NCI-H2196 (cell line): ENCODE measurements around the gene BRD2.
"Not testable (repeated sequence)": the region's sequence is repeated elsewhere in the genome, so short reads cannot be mapped to it uniquely, and the experiment has no call there.

Experiments used
- DNase-seq: peaks from one replicate; lab custom pipeline; 2025; ENCODE audit not compliant: unreplicated experiment; lab: John Stamatoyannopoulos, UW

The BRD2 gene

DNA sequence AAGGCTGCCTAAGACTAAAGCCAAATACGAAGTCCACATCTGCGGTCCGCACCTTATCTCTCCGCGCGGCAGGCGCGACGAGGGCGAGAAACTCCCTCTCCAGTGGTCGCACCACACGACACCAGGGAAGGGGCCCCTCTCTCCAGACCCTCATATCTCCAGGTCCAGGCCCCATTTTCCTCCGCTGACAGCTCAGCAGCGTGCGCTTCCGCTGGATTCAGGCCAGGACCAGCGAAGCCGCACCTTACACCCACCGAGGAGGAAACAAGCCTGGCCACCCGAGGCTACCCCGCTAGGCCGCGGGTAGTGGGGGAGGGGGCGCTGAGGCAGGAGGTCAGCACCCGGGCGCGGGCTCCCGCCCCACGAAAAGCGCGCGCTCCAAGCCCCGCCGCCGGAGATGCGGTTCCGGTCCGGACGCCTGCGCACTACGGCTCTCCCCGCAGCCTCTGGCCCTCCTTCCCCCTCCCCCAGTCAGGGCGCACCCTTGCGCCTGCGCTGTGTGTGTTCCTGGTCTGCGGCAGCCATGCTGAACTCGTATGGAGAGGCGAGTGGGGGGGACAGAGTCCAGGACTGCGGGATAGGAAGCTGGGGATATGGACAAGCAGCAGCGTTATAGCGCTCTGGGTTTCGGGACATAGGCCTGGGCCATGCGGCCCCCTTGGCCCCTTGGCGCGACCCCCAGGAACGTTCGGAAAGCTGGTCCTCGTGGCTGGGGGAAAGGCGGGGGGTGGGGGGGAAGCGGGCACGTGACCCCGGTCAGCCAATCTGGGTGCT is at the start of gene BRD2:
BRD2 (plus strand) TSS at position 502 of the 774 bp plus-strand sequence. CDS start 4,305 bp downstream, outside the sequence.
- DNase-seq = peak; percentile 95

DNA sequence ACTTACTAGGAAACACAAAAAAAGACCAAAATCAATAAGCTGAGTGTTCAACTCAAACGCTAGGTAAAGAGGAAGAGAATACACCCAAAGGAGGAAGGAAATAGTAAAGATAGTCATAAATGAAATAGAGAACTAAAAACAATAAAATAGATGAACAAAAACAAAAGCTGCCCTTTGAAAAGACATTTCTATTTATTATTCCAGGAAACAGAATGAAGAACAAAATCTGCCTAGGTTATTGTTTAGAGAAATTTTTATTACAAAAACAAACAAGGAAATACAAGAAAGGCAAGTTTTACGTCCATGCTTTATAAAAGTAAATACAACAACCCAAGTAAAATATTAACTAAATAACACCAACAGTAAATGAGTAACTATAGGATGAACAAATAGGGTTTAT is 47.7 kb upstream of the BRD2 start:
- no peak for DNase-seq

GRCh38 chr6:32922083-32922482 is 46.3 kb upstream of the BRD2 start:
- no peak for DNase-seq

- no peak for DNase-seq
These were observed 37.2 kb upstream of the BRD2 start for GRCh38 chr6:32931211-32931610.

DNA sequence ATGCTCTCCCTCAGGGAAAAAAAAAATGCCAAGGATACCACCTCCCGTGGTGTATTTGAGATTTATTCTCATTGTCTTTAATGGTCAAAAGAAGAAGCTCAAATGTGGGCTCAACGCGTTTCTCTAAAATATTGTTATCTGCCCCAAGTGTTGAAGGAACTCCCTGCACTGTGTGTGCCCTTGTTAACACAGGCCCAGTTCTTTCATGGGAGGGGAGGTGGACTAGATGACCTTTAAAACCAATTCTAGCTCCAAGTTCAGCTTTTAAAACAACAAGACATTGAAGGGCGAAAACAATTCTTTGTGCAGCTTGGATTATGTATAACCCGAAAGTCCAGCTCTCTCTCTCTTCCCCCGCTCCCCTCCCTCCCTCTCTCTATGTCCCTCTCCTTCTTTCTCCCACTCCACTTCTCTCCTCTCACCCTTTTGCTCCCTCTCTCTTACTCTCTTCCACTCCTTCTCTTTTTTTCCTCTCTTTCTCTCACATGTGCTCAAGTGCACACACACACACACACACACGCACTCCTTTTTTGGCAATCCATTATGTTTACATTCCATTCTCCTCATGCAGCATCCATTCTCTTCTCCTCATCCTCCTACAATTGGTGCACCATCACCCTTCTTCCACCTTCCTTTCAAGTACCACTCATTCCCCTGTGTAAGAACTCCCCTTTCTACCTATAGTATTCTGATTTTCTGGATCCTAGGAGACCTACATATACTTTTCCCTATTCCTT is 36.1 kb upstream of the BRD2 start:
- no peak for DNase-seq

DNA sequence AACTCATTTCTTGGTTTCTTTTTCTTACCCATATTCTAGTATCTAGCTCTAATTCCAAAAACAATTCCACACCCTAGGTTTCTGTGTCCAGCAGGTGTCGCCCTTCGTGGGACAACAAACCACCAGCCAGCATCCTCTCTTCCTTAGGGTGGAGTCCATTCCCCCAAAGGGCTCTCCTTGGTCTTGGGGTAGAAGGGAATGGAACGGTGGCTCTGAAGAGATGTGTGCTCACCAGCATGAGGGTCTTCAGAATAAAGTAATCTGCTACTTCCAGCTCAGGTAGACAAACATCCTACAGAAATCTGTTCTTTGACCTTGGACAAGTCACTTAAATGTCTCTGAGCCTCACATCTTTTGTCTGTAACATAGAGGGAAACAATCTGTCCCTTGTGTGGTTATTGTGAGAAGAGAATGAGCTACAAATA is 34.7 kb upstream of the BRD2 start:
- peak; percentile 66 for DNase-seq

- no peak for DNase-seq
These were observed 32.7 kb upstream of the BRD2 start for GRCh38 chr6:32935551-32936238.

DNA sequence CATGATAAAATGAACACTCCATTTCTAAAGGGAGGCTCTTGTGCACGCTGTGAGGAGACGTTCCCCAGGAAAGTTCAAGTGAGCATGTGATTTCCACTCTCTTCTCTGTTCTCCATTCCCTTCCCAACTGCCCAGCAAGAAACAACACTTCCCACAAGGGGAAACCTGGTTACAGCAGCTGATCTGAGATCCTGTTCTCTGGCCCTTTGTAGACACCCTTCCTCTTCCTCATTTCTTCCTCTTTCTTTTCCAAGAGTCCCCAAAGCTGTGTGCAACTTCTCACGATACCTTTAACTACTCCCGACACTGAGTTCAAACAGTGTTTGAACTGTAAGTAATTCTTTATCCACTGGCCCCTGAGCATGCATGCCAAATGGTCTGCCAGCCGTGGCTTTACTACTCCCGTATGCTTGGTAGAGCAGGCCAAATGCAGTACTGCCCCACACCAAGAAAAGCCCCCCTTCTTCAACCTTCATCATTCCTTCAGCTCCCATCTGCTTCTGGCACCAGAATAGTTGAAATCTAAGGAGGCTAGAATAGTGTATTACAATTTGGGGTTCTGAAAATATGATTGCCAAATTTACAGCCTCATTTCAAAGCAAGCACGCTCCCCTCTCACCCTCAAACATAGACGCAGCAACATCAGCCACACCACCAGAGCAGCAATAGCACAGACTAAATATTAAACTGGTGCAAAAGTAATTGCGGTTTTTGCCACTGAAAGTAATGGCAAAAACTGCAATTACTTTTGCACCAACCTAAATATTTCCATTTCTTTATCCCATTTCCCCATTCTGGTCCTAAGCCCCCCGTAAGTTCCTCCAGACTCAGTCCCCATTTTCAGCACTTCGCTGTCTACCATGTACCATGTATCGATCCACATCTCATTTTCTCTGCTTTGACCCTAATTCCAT is 31.9 kb upstream of the BRD2 start:
- DNase-seq = no peak

DNA sequence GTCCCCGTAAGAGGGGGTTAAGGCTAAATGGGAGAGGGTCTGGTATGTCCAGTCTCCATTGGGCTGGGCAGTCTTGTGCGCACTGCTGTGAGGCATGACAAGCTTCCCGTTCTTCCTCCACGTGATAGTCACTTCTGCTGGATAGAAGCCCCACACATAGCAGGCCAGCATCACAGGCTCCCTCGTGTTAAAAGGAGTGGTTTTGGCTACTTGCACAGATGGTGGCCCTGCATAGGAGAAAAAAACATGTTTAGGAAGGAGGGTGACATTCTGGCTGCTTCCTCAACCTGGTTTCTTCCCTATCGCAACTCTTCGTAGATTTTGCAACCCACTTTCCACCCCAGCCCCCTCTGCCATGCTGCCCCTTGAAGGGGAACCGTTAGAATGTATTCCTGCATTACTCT is 31.2 kb upstream of the BRD2 start:
- DNase-seq = no peak

- no peak for DNase-seq
These were observed 29.9 kb upstream of the BRD2 start for GRCh38 chr6:32938494-32938893.

- DNase-seq = peak; percentile 63
These were observed 27.7 kb upstream of the BRD2 start, which contains the start of gene HLA-DMB for GRCh38 chr6:32940656-32941213. Gene HLA-DMB, minus strand, starts transcription at chr6:32941028. Its CDS starts 221 bp downstream, at chr6:32940807.

DNA sequence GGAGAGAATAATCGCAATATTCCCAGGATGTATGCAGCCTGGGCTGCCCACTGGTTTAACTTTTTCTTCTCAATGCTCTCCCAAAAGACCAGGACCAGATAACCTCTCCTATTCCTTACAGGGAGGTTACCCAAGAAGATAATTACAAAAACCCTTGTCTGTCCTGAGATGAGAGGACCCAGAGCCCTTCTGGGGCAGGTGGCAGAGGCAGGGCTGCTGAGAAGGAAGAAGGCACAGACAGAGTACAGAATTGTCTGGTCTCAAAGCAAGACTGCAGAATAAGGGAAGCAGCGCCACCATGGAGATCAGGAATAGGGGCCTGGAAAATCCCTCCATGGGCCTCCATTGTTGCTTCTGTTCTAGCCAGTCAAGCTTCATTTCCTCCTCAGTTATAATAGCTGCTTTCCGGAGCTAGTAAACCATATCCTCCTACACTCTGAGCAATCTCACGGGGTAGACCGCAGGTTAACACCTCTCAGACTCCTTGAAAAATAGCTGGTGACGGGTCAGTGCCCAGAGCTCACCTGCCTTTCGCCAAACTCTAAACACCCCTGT is 27.1 kb upstream of the BRD2 start:
- DNase-seq = no peak

GRCh38 chr6:32942555-32943123 is 25.8 kb upstream of the BRD2 start:
- not testable (repeated sequence) for DNase-seq

- no peak for DNase-seq
These were observed 24.3 kb upstream of the BRD2 start for GRCh38 chr6:32943864-32944649.

DNA sequence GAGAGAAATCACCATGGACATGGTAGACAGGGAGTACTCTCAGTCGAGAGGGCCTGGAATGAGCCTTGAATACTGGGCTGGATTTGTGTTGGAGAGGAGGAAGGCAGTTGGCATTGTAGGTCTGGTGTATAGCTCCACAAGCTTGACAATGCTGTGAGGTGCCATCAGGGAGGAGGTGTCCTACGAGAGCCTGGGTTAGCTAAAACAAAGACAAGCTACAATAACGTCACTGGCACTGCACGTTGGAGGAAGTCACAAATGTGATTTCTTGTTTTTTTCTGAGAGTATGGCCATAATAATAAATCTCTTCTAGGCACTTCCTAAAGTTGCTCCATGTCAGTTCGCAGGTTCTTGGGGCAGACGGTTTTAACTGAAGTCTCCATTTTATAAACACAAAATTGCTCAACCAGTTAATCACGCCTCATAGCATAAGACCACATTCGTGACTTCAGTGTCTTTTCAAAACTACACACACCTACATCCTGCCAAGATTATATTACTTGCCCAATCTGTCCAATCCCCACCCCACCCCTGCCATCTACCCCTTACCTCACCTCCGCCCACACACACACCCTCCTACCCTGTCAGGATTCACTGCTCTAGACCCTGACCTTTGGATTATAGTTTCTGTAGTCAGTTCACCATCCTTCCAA is 23.2 kb upstream of the BRD2 start:
- DNase-seq = no peak

DNA sequence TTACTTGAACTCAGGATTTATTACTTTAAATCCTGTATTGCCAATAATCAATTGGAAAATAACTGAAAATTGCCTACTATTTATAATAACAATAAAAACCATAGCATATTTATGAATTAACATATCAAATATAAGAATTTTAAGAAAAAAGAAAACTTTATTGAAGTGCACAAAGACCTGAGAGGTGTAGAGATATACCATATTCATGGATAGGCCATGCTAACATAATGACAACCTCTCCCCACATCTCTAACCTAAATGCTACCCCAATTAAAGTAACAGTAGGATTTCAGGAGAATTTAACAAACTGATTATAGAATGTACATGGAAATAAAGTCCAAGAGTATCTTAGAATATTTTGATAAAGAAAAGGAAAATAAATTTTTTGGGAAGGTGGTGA is 22.4 kb upstream of the BRD2 start:
- DNase-seq = no peak

DNA sequence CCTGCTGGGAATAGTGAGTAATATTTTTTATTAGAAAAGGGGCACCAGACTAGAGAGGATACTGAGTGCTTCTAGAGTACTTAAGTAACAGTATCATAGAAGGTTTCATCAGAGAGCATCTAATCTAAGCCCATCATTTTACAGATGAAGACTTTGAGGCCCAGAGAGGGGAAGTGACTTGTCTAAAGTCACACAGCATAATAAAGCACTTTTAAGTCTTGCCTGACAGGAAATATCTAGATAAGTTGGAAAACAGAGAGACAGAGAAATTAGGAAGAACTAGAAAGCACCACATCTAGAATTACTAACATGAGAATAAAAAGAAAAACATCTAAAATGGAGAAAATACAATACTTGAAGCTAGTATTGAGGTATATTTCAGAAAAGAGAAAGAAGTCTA is 21.5 kb upstream of the BRD2 start:
- DNase-seq = no peak
